GM20000 (cell line): ENCODE measurements around the gene CLSTN2.

Experiments used
- DNase-seq: peaks from one replicate; pipeline ENCODE4 v3.0.0; 2012; ENCODE audit warnings: low spot score
- CTCF ChIP-seq: IDR thresholded peaks from 2 replicates; pipeline ENCODE4 v1.5.1; 2012; ENCODE audit warnings: mild to moderate bottlenecking, control low read depth; ENCODE audit errors: extremely low read depth, missing control alignments

Gene CLSTN2

GRCh38 chr3:140131895-140132294 is 196.9 kb downstream of the CLSTN2 start:
- no peak for TF ChIP-seq CTCF
- no peak for DNase-seq

DNA sequence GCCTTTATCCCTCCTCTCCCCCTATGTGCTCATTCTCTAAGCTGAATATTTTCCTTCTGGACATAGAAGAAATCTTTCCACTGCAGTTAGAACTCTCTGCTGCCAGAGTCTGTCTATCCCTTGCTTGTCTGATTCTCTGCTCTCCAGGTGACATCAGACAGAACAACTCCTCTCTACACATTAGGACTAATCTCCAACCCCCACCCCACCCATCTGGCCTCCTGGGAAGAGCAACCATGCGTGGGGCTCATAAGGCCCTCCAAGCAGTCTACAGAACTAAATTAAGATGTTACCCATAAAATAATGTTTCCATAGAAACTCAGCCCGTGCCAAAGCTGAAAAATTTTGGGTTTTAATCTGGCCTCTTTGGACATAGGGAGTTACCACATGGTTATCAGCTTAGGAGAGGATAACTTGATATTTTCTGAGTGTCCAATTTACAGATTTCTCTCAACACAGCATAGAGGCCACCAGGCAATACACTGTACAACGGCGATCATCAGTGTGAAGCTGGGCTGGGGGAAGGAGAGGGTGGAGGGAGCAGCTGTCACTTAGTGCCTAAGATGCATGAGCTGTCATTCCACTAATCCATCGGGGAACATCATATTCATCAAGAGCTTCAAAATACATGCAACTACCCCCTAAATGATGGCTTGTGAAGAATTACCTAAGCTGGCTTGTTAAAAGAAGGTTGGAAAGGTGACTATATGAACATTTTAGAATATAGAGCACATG is 199.4 kb downstream of the CLSTN2 start:
- DNase-seq = no peak
- no peak for TF ChIP-seq CTCF

GRCh38 chr3:140135461-140135860 is 200.5 kb downstream of the CLSTN2 start:
- DNase-seq = no peak
- TF ChIP-seq CTCF = no peak

GRCh38 chr3:140143367-140144069 is 208.5 kb downstream of the CLSTN2 start:
- TF ChIP-seq CTCF = no peak
- DNase-seq = no peak

DNA sequence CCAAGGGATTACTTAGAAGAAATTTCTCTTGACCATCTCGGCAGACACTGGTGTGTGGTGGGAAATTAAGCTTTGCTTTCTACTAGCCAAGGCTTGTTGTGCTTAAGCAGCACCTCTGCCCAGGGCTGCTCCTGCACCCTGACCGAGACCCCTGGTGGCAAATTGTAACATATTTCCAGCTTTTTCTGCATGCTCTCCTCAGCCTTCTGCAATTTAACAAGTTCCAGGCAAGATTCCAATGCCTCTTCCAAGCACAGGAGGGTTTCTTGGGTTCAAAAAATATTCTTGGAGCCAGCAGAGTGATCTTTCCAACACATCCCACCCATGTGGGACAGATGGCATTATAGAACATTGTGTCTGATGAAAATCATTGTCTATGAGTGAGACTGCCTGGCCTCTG is 210.5 kb downstream of the CLSTN2 start:
- DNase-seq = no peak
- TF ChIP-seq CTCF = no peak

- no peak for DNase-seq
- no peak for TF ChIP-seq CTCF
These were observed 211.7 kb downstream of the CLSTN2 start for GRCh38 chr3:140146668-140147067.

DNA sequence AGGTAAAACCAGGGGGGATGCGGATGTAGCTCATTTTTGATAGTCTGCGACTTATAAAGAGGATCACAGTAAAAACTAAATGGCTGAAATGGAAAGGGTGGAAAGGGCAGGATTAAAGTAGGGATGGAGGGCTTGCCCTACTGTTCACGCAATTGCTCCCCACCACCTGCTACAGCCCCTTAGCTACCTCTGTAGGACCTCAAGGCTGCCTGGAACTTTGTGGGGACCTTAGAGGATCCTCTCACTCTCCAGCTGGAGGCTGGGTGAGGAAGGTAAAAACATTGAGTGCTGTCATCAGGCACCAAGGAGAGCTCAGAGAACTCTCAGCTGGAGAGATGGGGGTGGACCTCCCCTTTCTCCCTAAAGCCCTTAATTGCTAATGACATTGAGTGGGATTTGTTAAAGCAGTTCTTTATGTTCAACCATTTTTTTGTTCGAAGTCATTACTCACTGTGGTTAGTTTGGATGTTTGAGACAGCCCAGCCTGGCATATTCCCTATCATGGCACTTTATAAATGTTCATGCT is 213.0 kb downstream of the CLSTN2 start:
- no peak for TF ChIP-seq CTCF
- DNase-seq = no peak
